ENCODE data around the gene ZCCHC24.

Gene ZCCHC24

DNA sequence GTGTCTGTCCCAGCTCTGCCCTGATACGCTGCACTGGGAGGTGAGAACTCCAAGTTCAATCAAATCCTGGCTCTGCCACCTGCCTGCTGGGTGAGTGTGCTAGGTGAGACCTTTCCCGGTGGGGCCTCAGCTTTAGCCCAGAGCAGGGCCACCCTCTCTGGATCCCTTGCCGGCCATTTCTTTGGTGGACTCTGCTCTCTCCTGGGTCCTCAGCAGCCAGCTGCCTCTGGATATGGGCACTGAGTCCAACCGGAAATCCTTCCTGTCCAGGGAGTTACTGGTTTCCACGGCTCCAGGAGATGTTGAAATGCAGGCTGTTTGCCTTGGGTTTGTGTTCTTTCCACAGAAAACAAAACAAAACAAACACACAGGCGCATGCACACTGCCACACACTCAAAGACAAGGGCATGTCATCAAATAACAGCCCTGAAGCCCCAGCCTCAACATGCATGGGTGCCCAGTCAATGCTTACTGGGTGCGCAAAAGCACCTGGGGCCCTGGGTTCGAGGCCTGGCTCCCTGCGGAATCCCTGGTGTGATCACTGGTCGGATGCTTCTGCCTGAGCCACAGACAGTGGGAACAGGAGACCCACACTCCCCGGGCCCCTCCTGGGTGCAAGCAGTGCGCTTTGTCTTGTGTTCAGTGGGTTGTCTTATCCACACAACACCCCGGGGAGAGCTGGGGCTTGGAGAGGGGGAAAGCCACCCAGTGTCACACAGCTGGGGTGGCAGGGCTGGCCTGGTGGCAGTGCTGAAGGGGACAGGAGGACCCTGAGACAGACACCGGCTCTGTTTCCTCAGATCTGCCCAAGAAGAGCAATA, 65.1 kb downstream of the ZCCHC24 start:
- DNase-seq = no peak

GRCh38 chr10:79379512-79380124, 65.8 kb downstream of the ZCCHC24 start:
- no peak for DNase-seq

- DNase-seq = no peak
These were observed 66.5 kb downstream of the ZCCHC24 start for GRCh38 chr10:79378647-79379511.

- DNase-seq = no peak
These were observed 67.1 kb downstream of the ZCCHC24 start for GRCh38 chr10:79378383-79378646.

DNA sequence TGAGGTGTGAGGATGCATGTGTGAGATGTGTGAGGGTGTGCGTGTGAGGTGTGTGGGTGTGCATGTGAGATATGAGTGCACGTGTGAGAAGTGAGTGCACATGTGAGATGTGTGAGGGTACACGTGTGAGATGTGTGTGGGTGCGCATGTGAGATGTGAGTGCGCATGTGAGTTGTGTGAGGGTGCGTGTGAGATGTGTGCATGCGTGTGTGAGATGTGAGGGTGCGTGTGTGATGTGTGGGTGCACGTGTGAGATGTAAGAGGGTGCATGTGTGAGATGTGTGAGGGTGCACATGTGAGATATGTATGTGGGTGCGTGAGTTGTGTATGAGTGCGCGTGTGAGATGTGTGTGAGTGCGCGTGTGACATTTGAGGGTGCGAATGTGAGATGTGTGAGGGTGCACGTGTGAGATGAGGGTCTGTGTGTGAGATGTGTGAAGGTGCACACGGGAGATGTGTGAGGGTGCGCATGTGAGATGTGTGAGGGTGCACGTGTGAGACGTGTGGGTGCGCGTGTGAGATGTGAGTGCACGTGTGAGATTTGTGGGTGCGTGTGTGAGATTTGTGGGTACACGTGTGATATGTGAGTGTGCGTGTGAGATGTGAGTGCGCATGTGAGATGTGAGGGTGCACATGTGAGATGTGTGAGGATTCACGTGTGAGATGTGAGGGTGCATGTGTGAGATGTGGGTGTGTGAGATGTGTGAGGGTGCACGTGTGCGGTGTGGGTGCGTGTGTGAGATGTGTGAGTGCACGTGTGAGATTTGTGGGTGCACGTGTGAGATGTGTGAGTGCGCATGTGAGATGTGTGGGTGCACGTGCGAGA, 67.7 kb downstream of the ZCCHC24 start:
- no peak for DNase-seq

- DNase-seq = no peak
These were observed 68.5 kb downstream of the ZCCHC24 start for GRCh38 chr10:79376751-79377556.

- DNase-seq = no peak
These were observed 69.3 kb downstream of the ZCCHC24 start for GRCh38 chr10:79376078-79376628.

DNA sequence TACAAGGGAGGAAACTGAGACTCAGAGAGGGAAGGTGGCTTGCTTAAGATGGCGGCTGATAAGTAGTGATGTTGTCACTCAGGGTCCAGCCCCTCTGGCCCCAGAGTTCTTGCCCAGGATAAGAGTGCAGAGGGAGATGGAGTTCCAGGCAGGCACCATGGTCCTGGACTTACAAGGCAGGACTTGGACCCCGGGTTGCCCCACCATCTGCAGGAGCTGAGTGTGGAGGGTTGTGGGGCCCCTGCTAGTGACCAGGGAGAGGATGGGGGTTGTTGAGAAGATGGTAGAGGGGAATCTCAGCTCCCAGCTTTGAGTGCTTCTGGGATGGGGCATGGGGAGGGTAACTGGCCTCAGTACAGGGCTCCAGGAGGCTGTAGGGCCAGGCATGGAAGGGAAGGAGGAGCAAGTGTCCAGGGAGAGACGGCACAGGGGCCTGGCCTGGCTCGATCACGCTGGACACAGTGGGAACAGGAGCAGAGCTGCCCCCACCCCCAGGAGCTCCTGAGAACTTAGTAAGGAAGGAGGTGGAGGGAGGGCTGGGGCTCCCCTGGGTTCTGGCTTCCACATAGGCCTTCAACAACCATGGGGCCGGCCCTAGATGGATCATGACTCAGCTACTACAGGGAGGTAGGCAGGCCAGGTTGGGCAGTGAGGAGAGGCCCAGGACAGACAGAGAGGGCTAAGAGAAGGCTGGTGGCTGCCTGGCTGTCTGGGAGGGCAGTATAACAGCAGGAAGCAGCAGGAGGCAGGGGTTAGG, 69.9 kb downstream of the ZCCHC24 start:
- DNase-seq = no peak

- peak; percentile 76 to 79 for DNase-seq
These were observed 70.9 kb downstream of the ZCCHC24 start for GRCh38 chr10:79374312-79375191.

DNA sequence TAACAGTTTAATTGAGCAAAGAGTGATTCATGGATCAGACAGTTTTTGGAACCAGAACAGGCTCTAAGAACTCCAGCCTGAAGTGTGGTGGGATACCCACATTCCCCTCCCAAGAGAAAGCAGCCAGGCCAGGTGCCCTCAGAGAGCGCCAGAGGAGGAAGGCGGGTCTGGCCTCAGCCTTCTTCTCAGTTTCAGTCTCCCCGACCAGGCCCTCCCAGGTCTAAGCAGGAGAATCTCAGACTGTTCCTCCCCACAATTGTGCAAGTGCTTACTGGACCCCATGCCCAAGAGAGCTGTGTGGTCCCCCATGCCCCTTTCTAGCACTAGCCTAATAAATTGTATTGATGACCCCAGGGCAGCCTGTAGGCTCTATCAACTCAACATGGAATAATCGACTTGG, 72.6 kb downstream of the ZCCHC24 start:
- no peak for DNase-seq

- DNase-seq = no peak
These were observed 77.8 kb downstream of the ZCCHC24 start for GRCh38 chr10:79367426-79368189.

- no peak for DNase-seq
These were observed 83.6 kb downstream of the ZCCHC24 start for GRCh38 chr10:79361726-79362397.

- no peak for DNase-seq
These were observed 84.7 kb downstream of the ZCCHC24 start for GRCh38 chr10:79360499-79361342.

- DNase-seq = no peak
These were observed 85.5 kb downstream of the ZCCHC24 start for GRCh38 chr10:79359816-79360498.

GRCh38 chr10:79358811-79359210, 86.6 kb downstream of the ZCCHC24 start:
- no peak for DNase-seq

- no peak for DNase-seq
These were observed 88.2 kb downstream of the ZCCHC24 start for GRCh38 chr10:79357180-79357579.

DNA sequence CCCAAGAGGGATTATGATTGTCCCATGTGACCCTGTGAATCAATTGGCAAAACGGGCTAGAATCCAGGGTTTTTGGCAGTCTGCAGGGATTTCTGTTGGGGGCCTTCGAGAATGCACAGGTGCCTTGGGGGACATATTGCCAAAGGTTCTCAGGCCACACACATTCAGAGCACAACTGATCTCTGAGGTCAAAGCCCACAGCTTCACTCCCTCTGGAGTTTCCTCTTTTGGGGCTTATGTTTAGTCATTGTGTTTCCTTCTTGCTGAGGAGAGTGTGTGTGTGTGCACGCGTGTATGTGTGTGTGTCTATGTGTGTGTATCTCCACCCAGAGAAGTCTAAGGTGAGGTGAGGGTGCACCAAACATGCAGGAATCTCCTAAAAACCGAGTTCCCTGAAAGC, 89.3 kb downstream of the ZCCHC24 start:
- no peak for DNase-seq

Data from stimulated activated CD4-positive, alpha-beta T cell treated with anti-CD3 and anti-CD28 coated beads, Interleukin-2, amount 100 ng/mL, for 48 hours (primary cell).